ENCODE data around the gene ADAMTSL2.

GRCh38 chr9:133542002-133542401 lies 7.5 kb downstream of the ADAMTSL2 start:
- TF ChIP-seq CTCF (IDR thresholded peaks at IDR 0.05) (no peak), REST (IDR thresholded peaks at IDR 0.05) (no peak), BHLHE40 (IDR thresholded peaks at IDR 0.05; ENCODE audit: low read depth, low read length) (no peak), POLR2A (IDR thresholded peaks at IDR 0.05; ENCODE audit: low read length) (no peak), EP300 (IDR thresholded peaks at IDR 0.05) (no peak), USF2 (IDR thresholded peaks at IDR 0.05) (no peak), SREBF2 (IDR thresholded peaks at IDR 0.05) (no peak), TFCP2L1 (CRISPR knock-in tag; IDR thresholded peaks at IDR 0.05) (no peak), MAX (IDR thresholded peaks at IDR 0.05) (no peak)
